Measurements from ENCODE around the gene MED12L. TPM values are rescaled to one million over a fixed set of nuclear protein-coding genes. Genes with fewer than 3 reads are reported as not detected.

MED12L gene
- total and polyA plus RNA-seq, 10 of the 15 experiments (the other 5 are each of a cell fraction or from before 2014, with no cell fraction given): 0.01 to 0.06 (median 0.03) TPM; not detected in 2

- Histone ChIP-seq H4K20me1 (ENCODE audit: control insufficient read depth, insufficient read depth) (no peaks in the 10 kb centered on the region), H3K4me1 (ENCODE audit: control insufficient read depth, insufficient read depth, low read length) (no peaks in the 10 kb centered on the region), H3K27ac (ENCODE audit: control insufficient read depth, insufficient read depth) (no peak overlapping the region), H3K4me2 (ENCODE audit: control insufficient read depth, insufficient read depth) (no peak overlapping the region), H3K4me3 (no peak overlapping the region), H3K9me3 (replicated peaks; ENCODE audit: control insufficient read depth, insufficient read depth, low read length) (no peaks in the 10 kb centered on the region), H3K9ac (ENCODE audit: control insufficient read depth, insufficient read depth, low read length) (no peak overlapping the region), H3K27me3 (replicated peaks in 1 of 2; ENCODE audit: control insufficient read depth in 2 of 2, insufficient read depth in 2 of 2, low read length in 1 of 2) (no peaks in the 10 kb centered on the region), H3K79me2 (ENCODE audit: control insufficient read depth, insufficient read depth, low read length) (no peaks in the 10 kb centered on the region), H3K36me3 (ENCODE audit: control insufficient read depth in 2 of 2, insufficient read depth in 2 of 2, low read length in 1 of 2) (no peaks in the 10 kb centered on the region), H2AFZ (ENCODE audit: control insufficient read depth, low read depth, low read length) (no peak overlapping the region)
- POLR2A ChIA-PET: no interaction called here
- 34% methylated on average over 8 of the region's 8 CpGs for WGBS (ENCODE audit: insufficient coverage, insufficient replicate concordance, low lambda C conversion rate, missing lambda C conversion rate)
- CTCF ChIA-PET: interaction anchor here (0.6 to 2.4 kb wide), 16 partner anchors 8 to 368 kb away, joined by 3 to 22 read pairs (median 4); partner anchors contain the start of gene P2RY14
- BruUV-seq (replicated peaks): no TSS peak
- in situ Hi-C loops (cut with MboI): no loop called here
- FAIRE-seq (no peak), DNase-seq (ENCODE audit: low read depth, low spot score) (no peak), ATAC-seq (no peak)
- SMC1A ChIA-PET (ENCODE audit: uncharacterized antibody, unreplicated experiment): interaction anchor here (1.3 to 1.6 kb wide), 2 partner anchors 11 to 127 kb away, joined by 4 to 5 read pairs; no protein-coding TSS in a partner anchor
- intact Hi-C loops (cut with micrococcal nuclease; ENCODE audit: unreplicated experiment): no loop called here
- TF ChIP-seq SUZ12 (IDR thresholded peaks at IDR 0.05; ENCODE audit: unreplicated experiment): no peak
- TF ChIP-seq BMI1 (IDR thresholded peaks at IDR 0.05; ENCODE audit: borderline replicate concordance): no peak
- TF ChIP-seq E2F4 (IDR thresholded peaks at IDR 0.05; ENCODE audit: low read depth, low read length): no peak
- no peak for TF ChIP-seq RBBP5 (conservative IDR thresholded peaks at IDR 0.05)
- no peak for TF ChIP-seq ZNF592 (IDR thresholded peaks at IDR 0.05)
- no peak for TF ChIP-seq EGR1 (IDR thresholded peaks at IDR 0.05; ENCODE audit: borderline replicate concordance in 1 of 2, low read depth in 2 of 2, low read length in 2 of 2)
- TF ChIP-seq NR2C1 (IDR thresholded peaks at IDR 0.05): no peak
- no peak for TF ChIP-seq TCF3 (IDR thresholded peaks at IDR 0.05; ENCODE audit: borderline replicate concordance, insufficient read depth, low read depth, low read length)
- TF ChIP-seq MXI1 (IDR thresholded peaks at IDR 0.05; ENCODE audit: low read depth, low read length): no peak
- TF ChIP-seq ZNF24 (IDR thresholded peaks at IDR 0.05): no peak
- TF ChIP-seq POLR2AphosphoS2 (IDR thresholded peaks at IDR 0.05; ENCODE audit: low read depth, low read length): no peak
- no peak for TF ChIP-seq CREB1 (IDR thresholded peaks at IDR 0.05; ENCODE audit: low read depth)
- no peak for TF ChIP-seq ZBED1 (IDR thresholded peaks at IDR 0.05; ENCODE audit: borderline replicate concordance)
- no peak for TF ChIP-seq NFYB (IDR thresholded peaks at IDR 0.05; ENCODE audit: insufficient read depth, low read depth, low read length)
- TF ChIP-seq FOXK2 (IDR thresholded peaks at IDR 0.05): no peak
- no peak for TF ChIP-seq SUPT20H (IDR thresholded peaks at IDR 0.05; ENCODE audit: borderline replicate concordance, control insufficient read depth, low read depth, low read length)
- RAD21 ChIA-PET (ENCODE audit: unreplicated experiment): interaction anchor here (0.8 to 1.4 kb wide), 4 partner anchors 13 to 79 kb away, joined by 3 to 4 read pairs (median 3); no protein-coding TSS in a partner anchor
Measured at GRCh38 chr3:151155409-151156128, 70.1 kb downstream of the MED12L start.

All from GM12878 (cell line).